GM19025 (cell line): Measurements from ENCODE around the gene MPPED2.

ENCODE experiments used
- ATAC-seq: cut with Tn5 transposase; IDR thresholded peaks from one replicate; pipeline ENCODE4 v1.9.1; 2021; ENCODE audit warnings: mild to moderate bottlenecking, low read depth, moderate library complexity; ENCODE audit not compliant: unreplicated experiment

The MPPED2 gene

GRCh38 chr11:30368394-30368793 lies 217.8 kb downstream of the MPPED2 start:
- ATAC-seq = no peak

GRCh38 chr11:30365793-30366517 lies 220.2 kb downstream of the MPPED2 start:
- no peak for ATAC-seq

- no peak for ATAC-seq
Measured at GRCh38 chr11:30364837-30365482, 221.2 kb downstream of the MPPED2 start.

GRCh38 chr11:30364139-30364836 lies 221.9 kb downstream of the MPPED2 start:
- no peak for ATAC-seq

- ATAC-seq = no peak
Measured at GRCh38 chr11:30360741-30361140, 225.4 kb downstream of the MPPED2 start.
